GM12865 (cell line): ENCODE measurements around the gene UBC.
A peak's percentile ranks its signal among the peaks of the same experiment; 100 is the strongest.

Experiments used
- DNase-seq: peaks from one replicate; pipeline ENCODE4 v3.0.0; 2010; ENCODE audit warnings: low read depth
- H3K4me3 ChIP-seq: 2 replicates; pipeline ENCODE4 v1.5.1; 2011; ENCODE audit warnings: mild to moderate bottlenecking, low read depth, low read length, control low read depth
- CTCF ChIP-seq: IDR thresholded peaks from 2 replicates; pipeline ENCODE4 v1.5.1; 2011; ENCODE audit warnings: low read length, control low read depth, low read depth, inconsistent platforms; ENCODE audit not compliant: insufficient read depth; ENCODE audit errors: missing control alignments

UBC gene

GRCh38 chr12:124861898-124862676 is 52.4 kb downstream of the UBC start:
- peak; percentile 60 for DNase-seq
- no peak for TF ChIP-seq CTCF
- peak overlapping the region; percentile 87 for H3K4me3 ChIP-seq
